WTC11 (cell line): Measurements from ENCODE around the gene MMP23B. TPM values are rescaled to one million over a fixed set of nuclear protein-coding genes. Genes with fewer than 3 reads are reported as not detected.
"Not testable (repeated sequence)": the region's sequence is repeated elsewhere in the genome, so short reads cannot be mapped to it uniquely, and the experiment has no call there.

Source experiments
- ATAC-seq: fragments of 200-7000 bp; cut with Tn5 transposase; 2 replicates; pipeline ENCODE4 v1.10.0; 2021; ENCODE audit warnings: mild to moderate bottlenecking, moderate library complexity
- CTCF ChIA-PET: fragments of 300-600 bp; sonication (Branson Sonifier 250); formaldehyde crosslinking; loops from one replicate; lab custom pipeline; 2021; ENCODE audit warnings: antibody characterized with exemption; lab: Charles Lee
- POLR2A ChIA-PET: fragments of 350-600 bp; sonication (Branson Sonifier 250); formaldehyde crosslinking; loops from one replicate; lab custom pipeline; 2021; ENCODE audit warnings: antibody characterized with exemption; lab: Charles Lee
- DNase-seq: peaks from one replicate; pipeline ENCODE4 v3.0.0; 2021; ENCODE audit warnings: low spot score
- H3K27ac Mint-ChIP-seq: 2 replicates; pipeline ENCODE4 v1.8.0; 2021; ENCODE audit warnings: mixed read lengths
- H3K27me3 Mint-ChIP-seq: 2 replicates; pipeline ENCODE4 v1.8.0; 2021; ENCODE audit warnings: low read depth, mild to moderate bottlenecking, moderate library complexity, mixed read lengths
- H3K36me3 Mint-ChIP-seq: 2 replicates; pipeline ENCODE4 v1.8.0; 2021; ENCODE audit warnings: mixed read lengths
- H3K4me1 Mint-ChIP-seq: 2 replicates; pipeline ENCODE4 v1.8.0; 2022; ENCODE audit warnings: mixed read lengths
- H3K4me3 Mint-ChIP-seq: 2 replicates; pipeline ENCODE4 v1.8.0; 2021; ENCODE audit warnings: mild to moderate bottlenecking, moderate library complexity, mixed read lengths
- H3K9me3 Mint-ChIP-seq: 2 replicates; pipeline ENCODE4 v1.8.0; 2021; ENCODE audit warnings: mixed read lengths
- AR ChIP-seq: fragments of 250-450 bp; sonication (Bioruptor Pico); IDR thresholded peaks from 2 replicates; pipeline ENCODE4 v1.9.0; 2021; ENCODE audit warnings: mild to moderate bottlenecking
- ATF2 ChIP-seq: sonication (generic); formaldehyde crosslinking; IDR thresholded peaks from 2 replicates; pipeline ENCODE4 v1.8.1; 2022; ENCODE audit warnings: low read depth, missing genetic modification reagents, borderline replicate concordance
- ATF3 ChIP-seq: sonication (generic); formaldehyde crosslinking; conservative IDR thresholded peaks from 2 replicates; pipeline ENCODE4 v1.8.1; 2022; ENCODE audit warnings: mild to moderate bottlenecking, missing genetic modification reagents
- CDX4 ChIP-seq: fragments of 250-450 bp; sonication (Bioruptor Pico); IDR thresholded peaks from 2 replicates; pipeline ENCODE4 v1.9.0; 2021; ENCODE audit warnings: moderate library complexity, mild to moderate bottlenecking, inconsistent platforms, borderline replicate concordance
- ELF4 ChIP-seq: sonication (generic); formaldehyde crosslinking; IDR thresholded peaks from 2 replicates; pipeline ENCODE4 v1.8.1; 2022; ENCODE audit warnings: low read depth, mild to moderate bottlenecking, moderate library complexity, missing genetic modification reagents
- EMX1 ChIP-seq: fragments of 250-450 bp; sonication (Bioruptor Pico); IDR thresholded peaks from 2 replicates; pipeline ENCODE4 v1.8.0; 2021; ENCODE audit warnings: mild to moderate bottlenecking
- ETV6 ChIP-seq: sonication (generic); formaldehyde crosslinking; IDR thresholded peaks from 2 replicates; pipeline ENCODE4 v1.8.1; 2022; ENCODE audit warnings: mild to moderate bottlenecking, missing genetic modification reagents
- JAZF1 ChIP-seq: fragments of 250-450 bp; sonication (Bioruptor Pico); IDR thresholded peaks from 2 replicates; pipeline ENCODE4 v1.9.0; 2021; ENCODE audit warnings: moderate library complexity, mild to moderate bottlenecking, inconsistent platforms
- MAX ChIP-seq: sonication (generic); formaldehyde crosslinking; IDR thresholded peaks from 2 replicates; pipeline ENCODE4 v1.8.0; 2022; ENCODE audit warnings: mild to moderate bottlenecking, missing genetic modification reagents
- PRRX2 ChIP-seq: fragments of 250-450 bp; sonication (Bioruptor Pico); IDR thresholded peaks from 2 replicates; pipeline ENCODE4 v1.8.0; 2021; ENCODE audit warnings: mild to moderate bottlenecking
- SMAD3 ChIP-seq: sonication (generic); formaldehyde crosslinking; IDR thresholded peaks from 2 replicates; pipeline ENCODE4 v1.8.0; 2022; ENCODE audit warnings: missing genetic modification reagents, mild to moderate bottlenecking, borderline replicate concordance
- ZMAT4 ChIP-seq: fragments of 250-450 bp; sonication (Bioruptor Pico); IDR thresholded peaks from 2 replicates; pipeline ENCODE4 v1.9.0; 2021; ENCODE audit warnings: mild to moderate bottlenecking
- ZNF317 ChIP-seq: sonication (generic); formaldehyde crosslinking; IDR thresholded peaks from 2 replicates; pipeline ENCODE4 v1.8.1; 2023; ENCODE audit warnings: low read depth, mild to moderate bottlenecking, moderate library complexity, missing genetic modification reagents, borderline replicate concordance
- ZNF512 ChIP-seq: sonication (generic); formaldehyde crosslinking; IDR thresholded peaks from 2 replicates; pipeline ENCODE4 v1.8.1; 2022; ENCODE audit warnings: missing genetic modification reagents, borderline replicate concordance
- ZNF671 ChIP-seq: fragments of 250-450 bp; sonication (Bioruptor Pico); IDR thresholded peaks from 2 replicates; pipeline ENCODE4 v1.8.0; 2021; ENCODE audit warnings: mild to moderate bottlenecking
- ZSCAN18 ChIP-seq: fragments of 250-450 bp; sonication (Bioruptor Pico); IDR thresholded peaks from 2 replicates; pipeline ENCODE4 v2.1.2; 2022; ENCODE audit warnings: mild to moderate bottlenecking, moderate library complexity
- total RNA-seq: library from RNA; stranded (reverse); gene quantifications from 3 replicates; pipeline ENCODE4 v1.2.3, GENCODE V29; 2021

Gene MMP23B
- total RNA-seq, 1 experiment from 2014 or later = 20.0 TPM

GRCh38 chr1:1594602-1595260 is 37.2 kb upstream of the MMP23B start (continued):
- TF ChIP-seq ZNF512 (CRISPR knock-in tag) (no peak), JAZF1 (CRISPR knock-in tag) (no peak), ATF3 (no peak), ZSCAN18 (CRISPR knock-in tag) (no peak), CDX4 (CRISPR knock-in tag) (no peak)
- TF ChIP-seq, all 79 proteins: peak for 0

- CTCF ChIA-PET, H3K4me3 Mint-ChIP-seq, H3K9me3 Mint-ChIP-seq, DNase-seq, ATAC-seq, H3K27ac Mint-ChIP-seq, POLR2A ChIA-PET, H3K36me3 Mint-ChIP-seq: not testable (repeated sequence)
- peaks cover 10% of the 10 kb centered on the region; the same call in 1 of the 2 replicates for H3K4me1 Mint-ChIP-seq
- peaks cover 19% of the 10 kb centered on the region for H3K27me3 Mint-ChIP-seq
Observed at GRCh38 chr1:1595341-1595740, 36.6 kb upstream of the MMP23B start.

GRCh38 chr1:1596493-1597274 is 35.3 kb upstream of the MMP23B start:
- CTCF ChIA-PET = interaction anchor here (0.6 to 3.3 kb wide), 7 partner anchors 10 to 92 kb away, joined by 3 to 13 read pairs (median 3); partner anchors contain the start of gene MIB2
- no peak for ATAC-seq

More at GRCh38 chr1:1596493-1597274, 35.3 kb upstream of the MMP23B start:
- no peaks in the 10 kb centered on the region for H3K36me3 Mint-ChIP-seq
- H3K9me3 Mint-ChIP-seq = no peaks in the 10 kb centered on the region
- no peak overlapping the region for H3K27ac Mint-ChIP-seq
- TF ChIP-seq MAX (CRISPR knock-in tag) = no peak
- no peak for TF ChIP-seq ZNF671 (CRISPR knock-in tag)
- TF ChIP-seq AR (CRISPR knock-in tag) = no peak
- no peak for TF ChIP-seq EMX1
- no peak for TF ChIP-seq ETV6 (CRISPR knock-in tag)
- no peak for TF ChIP-seq SMAD3 (CRISPR knock-in tag)
- TF ChIP-seq ATF2 = no peak
- TF ChIP-seq ZMAT4 (CRISPR knock-in tag) = no peak
- no peak for TF ChIP-seq ZNF317 (CRISPR knock-in tag)
- no peak for TF ChIP-seq JAZF1 (CRISPR knock-in tag)
- no peak for TF ChIP-seq ELF4 (CRISPR knock-in tag)
- no peak for TF ChIP-seq ZSCAN18 (CRISPR knock-in tag)
- TF ChIP-seq PRRX2 = no peak
- peaks cover 25% of the 10 kb centered on the region for H3K27me3 Mint-ChIP-seq
- DNase-seq = no peak
- no peak overlapping the region for H3K4me3 Mint-ChIP-seq
- H3K4me1 Mint-ChIP-seq = peaks cover 10% of the 10 kb centered on the region; the same call in 1 of the 2 replicates
- POLR2A ChIA-PET = interaction anchor here (0.7 kb wide), 1 partner anchor 25 kb away, joined by 3 read pairs; no protein-coding TSS in a partner anchor
